Choroid plexus epithelial cell (primary cell): Measurements from ENCODE around the gene BRAP.
"Not testable (repeated sequence)": the region's sequence is repeated elsewhere in the genome, so short reads cannot be mapped to it uniquely, and the experiment has no call there.

Experiments
- DNase-seq: peaks from one replicate; pipeline ENCODE4 v3.0.0-alpha.2; 2010; ENCODE audit warnings: low read depth
- H3K4me3 ChIP-seq: 2 replicates; pipeline ENCODE4 v1.5.1; 2011; ENCODE audit warnings: low read depth, mild to moderate bottlenecking, control low read depth, low read length, moderate library complexity
- CTCF ChIP-seq: conservative IDR thresholded peaks from 2 replicates; pipeline ENCODE4 v1.5.1; 2011; ENCODE audit warnings: low read depth, mild to moderate bottlenecking, control low read depth, inconsistent platforms, low read length, moderate library complexity

The BRAP gene

GRCh38 chr12:111692575-111693210 lies 6.9 kb upstream of the BRAP start:
- TF ChIP-seq CTCF: peak; percentile 60
- peak; percentile 48 for DNase-seq
- H3K4me3 ChIP-seq: no peak overlapping the region

- no peak overlapping the region for H3K4me3 ChIP-seq
- no peak for DNase-seq
- TF ChIP-seq CTCF: no peak
These were observed 5.5 kb upstream of the BRAP start for GRCh38 chr12:111691262-111691661.

- no peak for DNase-seq
- H3K4me3 ChIP-seq: no peak overlapping the region
- TF ChIP-seq CTCF: no peak
These were observed 2.2 kb upstream of the BRAP start for GRCh38 chr12:111687952-111688351.

- TF ChIP-seq CTCF: peak; percentile 33
- DNase-seq: peak; percentile 21
- no peak overlapping the region for H3K4me3 ChIP-seq
These were observed 1.5 kb upstream of the BRAP start for GRCh38 chr12:111687255-111687654.

- DNase-seq: peak; percentile 48
- peak overlapping the region; percentile 64 for H3K4me3 ChIP-seq
- no peak for TF ChIP-seq CTCF
These were observed 884 bp upstream of the BRAP start for GRCh38 chr12:111686574-111687105.

GRCh38 chr12:111685322-111685810 lies 390 bp downstream of the BRAP start:
- H3K4me3 ChIP-seq: peak overlapping the region; percentile 64
- no peak for TF ChIP-seq CTCF
- DNase-seq: no peak

- DNase-seq: not testable (repeated sequence)
- peak overlapping the region; percentile 64 for H3K4me3 ChIP-seq
These were observed 1.1 kb downstream of the BRAP start for GRCh38 chr12:111684485-111685198.
